WTC11 (cell line): ENCODE measurements around the gene INAFM2. TPM values are rescaled to one million over a fixed set of nuclear protein-coding genes. Genes with fewer than 3 reads are reported as not detected.

Experiments
- ATAC-seq: fragments of 200-7000 bp; cut with Tn5 transposase; 2 replicates; pipeline ENCODE4 v1.10.0; 2021; ENCODE audit warnings: mild to moderate bottlenecking, moderate library complexity
- CTCF ChIA-PET: fragments of 300-600 bp; sonication (Branson Sonifier 250); formaldehyde crosslinking; loops from one replicate; lab custom pipeline; 2021; ENCODE audit warnings: antibody characterized with exemption; lab: Charles Lee
- POLR2A ChIA-PET: fragments of 350-600 bp; sonication (Branson Sonifier 250); formaldehyde crosslinking; loops from one replicate; lab custom pipeline; 2021; ENCODE audit warnings: antibody characterized with exemption; lab: Charles Lee
- DNase-seq: peaks from one replicate; pipeline ENCODE4 v3.0.0; 2021; ENCODE audit warnings: low spot score
- H3K27ac Mint-ChIP-seq: 2 replicates; pipeline ENCODE4 v1.8.0; 2021; ENCODE audit warnings: mixed read lengths
- H3K27me3 Mint-ChIP-seq: 2 replicates; pipeline ENCODE4 v1.8.0; 2021; ENCODE audit warnings: low read depth, mild to moderate bottlenecking, moderate library complexity, mixed read lengths
- H3K36me3 Mint-ChIP-seq: 2 replicates; pipeline ENCODE4 v1.8.0; 2021; ENCODE audit warnings: mixed read lengths
- H3K4me1 Mint-ChIP-seq: 2 replicates; pipeline ENCODE4 v1.8.0; 2022; ENCODE audit warnings: mixed read lengths
- H3K4me3 Mint-ChIP-seq: 2 replicates; pipeline ENCODE4 v1.8.0; 2021; ENCODE audit warnings: mild to moderate bottlenecking, moderate library complexity, mixed read lengths
- H3K9me3 Mint-ChIP-seq: 2 replicates; pipeline ENCODE4 v1.8.0; 2021; ENCODE audit warnings: mixed read lengths
- ATF3 ChIP-seq: sonication (generic); formaldehyde crosslinking; conservative IDR thresholded peaks from 2 replicates; pipeline ENCODE4 v1.8.1; 2022; ENCODE audit warnings: mild to moderate bottlenecking, missing genetic modification reagents
- ATF6 ChIP-seq: sonication (generic); formaldehyde crosslinking; IDR thresholded peaks from 2 replicates; pipeline ENCODE4 v1.8.1; 2023; ENCODE audit warnings: mild to moderate bottlenecking, missing genetic modification reagents
- E2F5 ChIP-seq: sonication (generic); formaldehyde crosslinking; IDR thresholded peaks from 2 replicates; pipeline ENCODE4 v1.8.1; 2022; ENCODE audit warnings: mild to moderate bottlenecking, moderate library complexity, missing genetic modification reagents
- ESRRA ChIP-seq: sonication (generic); formaldehyde crosslinking; IDR thresholded peaks from 2 replicates; pipeline ENCODE4 v1.8.1; 2022; ENCODE audit warnings: mild to moderate bottlenecking, missing genetic modification reagents, borderline replicate concordance
- GRHL2 ChIP-seq: fragments of 250-450 bp; sonication (Bioruptor Pico); IDR thresholded peaks from 2 replicates; pipeline ENCODE4 v1.8.0; 2022; ENCODE audit warnings: mild to moderate bottlenecking, moderate library complexity; ENCODE audit not compliant: insufficient replicate concordance, severe bottlenecking
- NFYB ChIP-seq: sonication (generic); formaldehyde crosslinking; conservative IDR thresholded peaks from 2 replicates; pipeline ENCODE4 v1.8.0; 2022; ENCODE audit warnings: low read depth, missing genetic modification reagents
- NR1H2 ChIP-seq: sonication (generic); formaldehyde crosslinking; IDR thresholded peaks from 2 replicates; pipeline ENCODE4 v1.9.0; 2021; ENCODE audit warnings: mild to moderate bottlenecking, moderate library complexity, missing genetic modification reagents
- STAT6 ChIP-seq: sonication (generic); formaldehyde crosslinking; conservative IDR thresholded peaks from 2 replicates; pipeline ENCODE4 v1.8.1; 2023; ENCODE audit warnings: mild to moderate bottlenecking, low read depth, missing genetic modification reagents, moderate library complexity
- TEAD1 ChIP-seq: sonication (generic); formaldehyde crosslinking; IDR thresholded peaks from 2 replicates; pipeline ENCODE4 v1.8.0; 2022; ENCODE audit warnings: mild to moderate bottlenecking, missing genetic modification reagents
- ZNF138 ChIP-seq: sonication (generic); formaldehyde crosslinking; conservative IDR thresholded peaks from 2 replicates; pipeline ENCODE4 v1.8.1; 2022; ENCODE audit warnings: mild to moderate bottlenecking, moderate library complexity, missing genetic modification reagents
- ZNF232 ChIP-seq: sonication (generic); formaldehyde crosslinking; IDR thresholded peaks from 2 replicates; pipeline ENCODE4 v1.8.0; 2022; ENCODE audit warnings: mild to moderate bottlenecking, missing genetic modification reagents
- ZNF423 ChIP-seq: fragments of 250-450 bp; sonication (Bioruptor Pico); IDR thresholded peaks from 2 replicates; pipeline ENCODE4 v2.1.2; 2022; ENCODE audit warnings: mild to moderate bottlenecking, moderate library complexity
- ZNF425 ChIP-seq: fragments of 250-450 bp; sonication (Bioruptor Pico); conservative IDR thresholded peaks from 2 replicates; pipeline ENCODE4 v1.9.0; 2021; ENCODE audit warnings: mild to moderate bottlenecking
- ZNF532 ChIP-seq: fragments of 250-450 bp; sonication (Bioruptor Pico); IDR thresholded peaks from 2 replicates; pipeline ENCODE4 v1.9.0; 2021; ENCODE audit warnings: mild to moderate bottlenecking, borderline replicate concordance
- ZNF671 ChIP-seq: fragments of 250-450 bp; sonication (Bioruptor Pico); IDR thresholded peaks from 2 replicates; pipeline ENCODE4 v1.8.0; 2021; ENCODE audit warnings: mild to moderate bottlenecking
- ZSCAN18 ChIP-seq: fragments of 250-450 bp; sonication (Bioruptor Pico); IDR thresholded peaks from 2 replicates; pipeline ENCODE4 v2.1.2; 2022; ENCODE audit warnings: mild to moderate bottlenecking, moderate library complexity
- total RNA-seq: library from RNA; stranded (reverse); gene quantifications from 3 replicates; pipeline ENCODE4 v1.2.3, GENCODE V29; 2021

The INAFM2 gene
- total RNA-seq, 1 experiment from 2014 or later: 34.2 TPM

GRCh38 chr15:40366457-40367370 lies 43.2 kb downstream of the INAFM2 start (continued):
- TF ChIP-seq ZNF532 (CRISPR knock-in tag): no peak
- no peak for TF ChIP-seq ATF6 (CRISPR knock-in tag)
- TF ChIP-seq NR1H2 (CRISPR knock-in tag): no peak
- no peak for TF ChIP-seq STAT6
- TF ChIP-seq E2F5 (CRISPR knock-in tag): no peak
- no peak for TF ChIP-seq ZNF232 (CRISPR knock-in tag)
- no peak for TF ChIP-seq ESRRA (CRISPR knock-in tag)
- TF ChIP-seq GRHL2 (CRISPR knock-in tag): no peak
- no peak for TF ChIP-seq TEAD1
- TF ChIP-seq ZNF425 (CRISPR knock-in tag): no peak
- no peak for TF ChIP-seq ZNF138 (CRISPR knock-in tag)

GRCh38 chr15:40367371-40367685 lies 43.8 kb downstream of the INAFM2 start:
- Mint-ChIP-seq H3K27ac (no peak overlapping the region), H3K4me1 (peaks cover 14% of the 10 kb centered on the region), H3K36me3 (no peaks in the 10 kb centered on the region), H3K9me3 (no peaks in the 10 kb centered on the region), H3K4me3 (peak overlapping the region; percentile 52), H3K27me3 (peaks cover 48% of the 10 kb centered on the region)
- DNase-seq (no peak), ATAC-seq (no peak)
- ChIA-PET CTCF (interaction anchor here (0.6 to 8.4 kb wide), 22 partner anchors 10 to 93 kb away, joined by 3 to 87 read pairs (median 6); partner anchors contain the start of genes CCDC9B, DISP2, INAFM2 and IVD), POLR2A (interaction anchor here (1.2 to 1.8 kb wide), 2 partner anchors 10 to 15 kb away, joined by 3 to 6 read pairs; partner anchors contain the start of genes DISP2 and KNSTRN)
- TF ChIP-seq ATF3 (CRISPR knock-in tag) (no peak), ZNF423 (CRISPR knock-in tag) (no peak), ZNF671 (CRISPR knock-in tag) (no peak), NFYB (CRISPR knock-in tag) (no peak), ZSCAN18 (no peak)
